ENCODE data around the gene CFAP46. TPM values are rescaled to one million over a fixed set of nuclear protein-coding genes. Genes with fewer than 3 reads are reported as not detected.
"Not testable (repeated sequence)": the region's sequence is repeated elsewhere in the genome, so short reads cannot be mapped to it uniquely, and the experiment has no call there.

The CFAP46 gene
- total RNA-seq, 1 donor from 2014 or later = 0.09 TPM

DNA sequence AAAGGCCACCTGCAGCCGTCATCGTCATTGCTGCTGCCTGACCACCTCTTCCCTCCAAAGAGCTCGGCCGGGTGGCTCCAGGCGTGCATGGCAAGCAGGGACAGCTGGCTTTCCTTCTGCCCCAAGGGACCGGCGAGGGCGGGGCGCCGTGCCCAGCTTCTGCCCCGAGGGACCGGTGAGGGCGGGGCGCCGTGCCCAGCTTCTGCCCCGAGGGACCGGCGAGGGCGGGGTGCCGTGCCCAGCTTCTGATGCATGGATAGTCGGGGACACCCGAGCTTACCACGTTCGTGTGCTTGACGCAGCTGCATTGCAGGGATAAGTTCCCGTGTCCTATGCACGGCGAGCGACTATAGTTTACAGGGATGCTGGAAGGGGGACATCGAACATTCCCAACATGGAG lies 27.0 kb downstream of the CFAP46 start:
- intact Hi-C loops (cut with micrococcal nuclease) = no loop called here

- intact Hi-C loops (cut with micrococcal nuclease) = no loop called here
These were observed 27.6 kb downstream of the CFAP46 start for GRCh38 chr10:132914732-132915131.

- intact Hi-C loops (cut with micrococcal nuclease) = no loop called here
These were observed 28.7 kb downstream of the CFAP46 start for GRCh38 chr10:132913559-132914115.

GRCh38 chr10:132912713-132913558 lies 29.4 kb downstream of the CFAP46 start:
- intact Hi-C loops (cut with micrococcal nuclease) = no loop called here

- intact Hi-C loops (cut with micrococcal nuclease) = no loop called here
These were observed 30.1 kb downstream of the CFAP46 start for GRCh38 chr10:132912225-132912712.

GRCh38 chr10:132911786-132912097 lies 30.6 kb downstream of the CFAP46 start:
- intact Hi-C loops (cut with micrococcal nuclease) = no loop called here

- intact Hi-C loops (cut with micrococcal nuclease) = no loop called here
These were observed 31.2 kb downstream of the CFAP46 start for GRCh38 chr10:132910901-132911785.

GRCh38 chr10:132910186-132910880 lies 32.0 kb downstream of the CFAP46 start:
- intact Hi-C loops (cut with micrococcal nuclease) = no loop called here

DNA sequence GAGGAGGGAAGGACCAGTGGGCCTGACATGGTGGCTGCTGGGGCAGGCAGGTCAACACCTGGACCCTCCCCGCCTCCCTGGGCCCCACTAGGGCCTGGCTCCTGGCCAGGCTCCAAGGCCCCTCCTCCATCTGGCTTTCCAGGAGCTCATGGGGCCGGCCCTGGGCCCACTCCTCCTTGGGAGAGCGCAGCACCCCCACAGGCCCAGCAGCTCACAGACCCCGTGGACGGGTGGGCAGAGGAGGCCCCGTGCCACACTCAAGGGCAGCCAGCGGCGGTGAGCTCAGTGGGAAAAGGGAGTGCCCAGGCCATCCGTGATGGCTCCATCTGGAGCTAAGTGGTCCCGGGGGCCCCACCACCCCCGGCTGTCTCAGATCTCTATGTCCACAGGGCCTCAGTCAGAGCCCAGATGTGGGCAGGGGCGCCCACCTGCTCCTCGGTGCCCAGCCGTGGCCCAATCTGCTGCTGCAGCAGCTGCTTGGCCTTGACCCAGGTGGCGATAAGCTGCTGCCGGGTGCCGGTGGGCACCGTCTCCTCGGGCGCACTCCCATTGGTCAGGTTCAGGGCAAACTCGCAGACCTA lies 32.8 kb downstream of the CFAP46 start:
- intact Hi-C loops (cut with micrococcal nuclease) = no loop called here

DNA sequence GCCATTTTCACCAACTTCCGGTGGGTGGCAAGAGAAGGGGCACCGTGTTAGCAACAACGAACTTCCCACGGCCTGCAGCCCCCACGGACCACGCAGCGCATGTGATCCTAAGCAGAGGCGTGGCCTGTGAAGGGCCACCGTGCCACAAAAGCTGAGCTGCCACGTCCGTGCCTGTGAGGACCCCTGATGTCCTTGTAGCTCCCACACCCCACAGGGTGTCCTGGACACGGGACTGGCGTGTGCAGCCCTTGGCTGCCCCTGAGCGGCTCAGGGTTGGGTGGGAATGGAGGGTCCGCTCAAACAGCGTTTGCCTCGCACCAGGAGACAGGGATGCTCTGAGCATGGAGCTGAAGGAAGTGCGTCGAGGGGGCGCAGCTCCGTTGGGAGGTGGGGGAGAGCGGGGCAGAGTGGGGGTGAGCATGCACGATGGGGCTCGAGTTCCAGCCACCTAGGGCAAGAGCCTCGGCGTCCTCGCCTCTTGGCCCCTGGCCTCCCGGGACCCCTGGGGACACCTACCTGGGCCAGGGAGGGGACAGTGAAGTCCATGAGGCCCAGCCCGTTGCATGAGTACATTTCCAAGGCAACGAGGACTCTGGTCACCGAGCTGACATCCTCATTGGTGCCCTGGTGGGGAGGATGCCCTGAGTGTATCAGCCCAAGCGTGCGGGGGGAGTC lies 33.6 kb downstream of the CFAP46 start:
- intact Hi-C loops (cut with micrococcal nuclease) = no loop called here

DNA sequence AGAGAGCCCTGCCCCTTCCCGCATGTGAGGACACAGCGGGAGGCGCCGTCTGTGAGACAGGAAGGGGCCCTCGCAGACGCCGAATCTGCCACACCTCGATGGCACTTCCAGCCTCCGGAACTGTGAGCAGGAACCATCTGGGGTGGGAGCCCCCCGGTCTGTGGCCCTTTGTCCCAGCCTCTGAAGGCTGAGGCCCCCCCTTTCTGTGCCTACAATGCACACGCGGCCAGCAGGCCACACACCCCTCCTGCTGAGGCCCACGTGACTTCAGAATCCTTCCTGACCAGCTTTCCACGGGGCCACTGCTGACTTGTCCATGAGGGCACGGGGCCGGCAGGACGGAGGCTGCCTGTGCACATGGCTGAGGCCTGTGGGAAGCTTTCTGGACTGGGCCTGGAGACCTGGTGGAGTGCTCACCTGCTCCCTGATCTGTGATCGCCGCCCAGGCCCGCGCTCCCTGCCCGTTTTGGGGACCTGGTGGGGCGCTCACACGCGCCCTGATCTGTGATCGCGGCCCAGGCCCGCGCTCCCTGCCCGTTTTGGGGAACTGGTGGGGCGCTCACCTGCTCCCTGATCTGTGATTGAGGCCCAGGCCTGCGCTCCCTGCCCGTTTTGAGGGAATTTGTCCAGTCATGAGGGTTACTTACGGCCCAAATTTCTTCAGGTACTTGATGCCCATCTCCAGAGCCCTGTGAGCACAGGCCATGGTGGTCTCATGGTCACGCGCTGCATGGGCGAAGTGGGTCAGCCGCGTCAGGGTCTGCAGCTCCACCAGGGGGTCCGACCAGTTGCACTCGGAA lies 34.3 kb downstream of the CFAP46 start:
- intact Hi-C loops (cut with micrococcal nuclease) = no loop called here

DNA sequence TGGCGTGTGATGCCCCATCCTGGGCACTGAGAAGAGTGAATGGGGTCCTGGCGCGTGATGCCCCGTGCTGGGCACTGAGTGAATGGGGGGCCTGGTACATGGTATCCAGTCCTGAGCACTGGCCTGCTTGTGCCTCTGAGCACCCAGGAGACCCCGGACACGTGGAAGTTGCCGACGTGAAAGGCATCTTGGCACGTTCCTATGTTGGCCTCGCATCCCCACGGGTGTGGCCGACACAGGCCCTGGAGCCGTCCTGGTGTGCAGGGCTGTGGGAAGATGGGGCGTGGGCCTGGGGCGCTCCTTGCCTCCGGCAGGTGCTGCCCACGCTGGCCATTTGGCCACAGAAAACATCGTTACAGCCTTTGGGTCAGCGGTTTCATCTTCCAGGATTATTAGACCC lies 35.5 kb downstream of the CFAP46 start:
- intact Hi-C loops (cut with micrococcal nuclease) = no loop called here

GRCh38 chr10:132906106-132906505 lies 36.3 kb downstream of the CFAP46 start:
- intact Hi-C loops (cut with micrococcal nuclease) = no loop called here

DNA sequence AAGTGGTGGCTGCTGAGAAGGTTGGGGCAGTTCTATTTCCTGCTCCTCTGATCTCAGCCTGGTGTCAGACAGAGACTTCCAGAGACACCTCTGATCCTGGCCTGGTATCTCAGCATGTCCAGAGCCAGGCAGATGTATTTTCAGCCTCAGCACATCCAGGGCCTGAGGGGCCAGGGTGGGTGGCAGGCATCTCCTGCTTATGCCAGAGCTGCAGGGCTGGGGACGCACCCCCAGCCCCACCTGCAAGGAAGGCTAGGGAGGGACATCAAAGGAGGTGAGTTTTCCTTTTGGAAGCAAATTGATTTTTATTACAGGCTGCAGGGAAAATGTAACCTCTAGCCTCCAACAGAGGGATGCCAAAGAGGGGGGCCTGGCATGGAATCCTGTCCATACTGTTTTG lies 36.7 kb downstream of the CFAP46 start:
- intact Hi-C loops (cut with micrococcal nuclease) = no loop called here

GRCh38 chr10:132904814-132905649 lies 37.3 kb downstream of the CFAP46 start:
- intact Hi-C loops (cut with micrococcal nuclease) = no loop called here

GRCh38 chr10:132904181-132904813 lies 38.1 kb downstream of the CFAP46 start:
- intact Hi-C loops (cut with micrococcal nuclease) = no loop called here

- intact Hi-C loops (cut with micrococcal nuclease) = not testable (repeated sequence)
These were observed 39.5 kb downstream of the CFAP46 start for GRCh38 chr10:132902656-132903575.

All from T-helper 2 cell treated with Interferon-gamma antibody and Interleukin-4, amounts not matched to agents 100 ng/mL and 5 ng/mL, for 36 hours (primary cell).